IPS DF 19.7 (cell line): Measurements from ENCODE around the gene ZNF860.

Source experiments
- DNase-seq: peaks from one replicate; pipeline ENCODE4 v3.0.0-alpha.2; 2013; ENCODE audit warnings: low read depth, low spot score

The ZNF860 gene

DNA sequence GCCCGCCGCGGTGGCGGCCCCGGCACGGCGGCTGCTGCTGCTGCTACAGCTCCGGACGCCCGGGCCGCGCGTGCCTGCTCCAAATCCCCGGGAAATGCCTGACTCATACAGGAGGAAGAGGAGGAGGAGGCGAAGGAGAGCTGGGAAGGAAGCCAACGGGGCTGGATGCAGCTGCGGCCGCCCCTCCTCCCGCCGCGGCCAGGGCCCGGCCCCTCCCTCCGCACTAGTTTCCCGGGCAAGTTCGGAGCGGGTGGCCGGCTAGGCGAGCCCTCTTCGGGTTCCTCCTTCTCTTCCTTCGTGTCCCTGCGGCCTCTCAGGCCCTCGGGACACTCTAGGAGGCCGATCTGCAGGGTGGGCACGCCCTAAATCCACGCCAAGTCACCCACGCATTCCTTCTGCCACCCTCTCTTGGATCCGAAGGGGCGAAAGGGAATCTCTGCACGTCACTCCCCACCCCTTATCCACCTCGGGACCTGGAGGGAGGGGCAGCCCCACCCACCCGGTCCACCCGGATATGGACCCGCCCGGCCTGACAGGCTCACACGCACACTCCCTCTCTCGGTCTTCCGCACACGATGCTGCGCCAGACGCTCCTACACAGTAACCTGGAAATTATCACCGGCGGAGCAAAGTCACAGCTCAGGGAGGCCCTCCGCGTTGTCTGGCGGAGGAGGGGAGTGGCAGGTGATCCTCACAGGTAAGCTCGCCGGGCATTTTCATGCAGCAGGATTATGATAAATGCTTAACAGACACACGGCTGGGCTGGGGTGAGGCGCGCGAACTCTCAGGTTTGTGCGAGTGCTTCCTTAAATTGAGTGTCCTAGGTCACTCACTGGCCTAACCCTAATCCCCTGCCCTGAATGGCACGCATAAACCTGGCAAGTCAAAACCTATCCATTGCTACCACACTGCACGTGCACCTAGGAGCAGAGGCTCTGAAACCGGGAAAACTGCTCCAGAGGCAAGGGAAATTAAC is at the start of gene ZNF860, which contains the start of gene OSBPL10:
ZNF860 (plus strand) TSS at position 545 of the 976 bp plus-strand sequence. CDS start 7,330 bp downstream, outside the sequence.
OSBPL10 (minus strand) TSS at position 57 of the 976 bp plus-strand sequence. CDS start 83 bp downstream, outside the sequence.
- DNase-seq = no peak

DNA sequence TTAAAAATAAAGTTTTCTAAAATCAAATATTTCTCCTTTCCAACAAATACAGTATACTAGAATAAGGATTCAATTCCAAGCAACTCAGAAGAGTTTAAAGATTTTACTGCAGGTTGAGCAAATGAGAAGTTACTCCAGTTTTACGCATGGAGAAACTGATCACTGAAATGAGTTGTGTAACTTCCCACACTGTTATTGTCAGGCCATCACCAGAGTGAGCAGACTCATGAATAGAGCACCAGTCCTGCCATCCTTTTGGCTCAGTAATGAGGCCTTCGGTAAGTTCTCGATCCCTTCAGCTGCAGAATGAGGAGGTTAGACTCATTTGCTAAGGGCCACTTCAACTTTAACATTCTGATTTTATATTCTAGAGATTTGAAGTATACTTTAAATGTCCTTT is 48.6 kb upstream of the ZNF860 start:
- DNase-seq = no peak

DNA sequence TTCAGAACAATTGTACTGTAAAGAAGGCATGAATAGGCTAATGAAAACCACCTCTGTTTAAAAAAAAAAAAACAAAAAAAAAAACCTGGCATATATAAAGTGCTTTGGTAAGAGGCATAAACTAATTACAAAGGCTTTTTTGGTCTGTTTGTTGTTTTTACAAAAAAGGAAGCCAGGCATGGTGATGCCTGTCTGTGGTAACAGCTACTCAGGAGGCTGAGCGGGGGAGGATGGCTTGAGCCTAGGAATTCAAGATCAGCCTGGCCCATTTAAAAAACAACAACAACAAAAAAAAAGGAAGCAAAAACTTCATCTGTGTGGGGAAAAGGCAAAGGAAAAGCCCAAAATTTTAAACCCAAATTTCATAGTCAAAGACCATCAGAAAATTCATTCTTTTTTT is 47.5 kb upstream of the ZNF860 start:
- DNase-seq = no peak

DNA sequence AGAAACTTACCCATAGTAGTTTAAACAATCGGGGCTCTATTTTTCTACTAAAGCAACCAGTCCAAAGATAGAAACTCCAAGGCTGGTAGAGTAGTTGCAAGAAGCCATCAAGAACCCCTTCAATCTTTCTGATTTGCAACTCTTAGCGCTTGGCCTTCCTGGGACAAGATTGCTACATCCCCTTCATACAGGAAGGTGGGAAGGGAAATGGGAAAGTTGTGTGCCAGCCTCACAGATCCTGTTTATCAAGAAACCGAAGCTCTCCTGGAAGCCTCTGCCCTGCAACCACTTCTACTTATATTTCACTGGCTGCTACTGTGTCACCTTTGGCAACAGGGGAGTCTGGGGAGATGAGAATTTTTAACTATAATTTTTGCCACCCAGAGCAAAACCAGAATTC is 46.7 kb upstream of the ZNF860 start:
- DNase-seq = no peak

DNA sequence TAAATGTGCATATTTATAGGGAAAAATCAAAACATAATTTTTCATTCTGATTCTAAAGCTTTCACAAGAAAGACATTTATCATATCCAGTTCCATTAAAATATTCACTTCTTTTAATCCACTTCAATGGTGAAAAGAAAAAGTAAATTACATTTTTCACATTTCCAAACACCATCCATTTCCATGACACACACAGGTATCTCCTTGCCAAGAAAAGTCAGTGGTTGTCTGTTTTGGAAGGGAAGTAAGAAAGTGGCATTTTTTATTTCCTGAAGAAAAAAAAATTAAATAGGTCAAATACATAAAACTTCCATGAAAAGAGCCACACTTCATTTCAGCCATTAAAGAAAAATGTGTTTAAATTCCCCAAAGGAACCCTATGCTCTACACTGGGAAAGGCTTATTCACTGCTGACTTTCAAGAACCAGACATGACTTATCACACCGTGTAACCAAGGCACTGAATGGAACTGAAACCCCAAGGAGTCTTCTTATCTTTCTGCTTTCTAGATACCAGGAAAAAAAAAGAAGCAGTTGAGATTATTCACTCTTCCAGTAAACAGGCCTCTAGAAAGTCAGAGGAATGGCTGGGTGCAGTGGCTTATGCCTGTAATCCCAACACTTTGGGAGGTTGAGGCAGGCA is 45.0 kb upstream of the ZNF860 start:
- no peak for DNase-seq

DNA sequence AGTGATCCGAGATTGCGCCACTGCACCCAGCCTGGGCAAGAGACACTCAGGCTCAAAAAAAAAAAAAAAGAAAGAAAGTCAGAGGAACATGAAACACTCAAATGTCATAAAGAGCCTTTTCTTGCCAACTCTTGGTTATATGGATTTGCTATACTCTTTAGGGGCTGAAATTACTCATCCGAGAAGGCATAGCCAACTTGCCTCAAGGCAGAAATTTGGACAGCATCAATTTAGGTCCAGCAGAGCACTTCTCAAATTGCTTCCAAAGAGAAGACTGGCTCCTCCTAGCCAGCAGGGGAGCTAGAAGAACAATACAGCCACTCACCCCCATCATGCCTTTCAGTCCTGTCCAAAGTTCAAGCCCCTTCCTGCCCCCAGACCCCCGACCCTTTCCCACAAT is 44.3 kb upstream of the ZNF860 start:
- DNase-seq = no peak

DNA sequence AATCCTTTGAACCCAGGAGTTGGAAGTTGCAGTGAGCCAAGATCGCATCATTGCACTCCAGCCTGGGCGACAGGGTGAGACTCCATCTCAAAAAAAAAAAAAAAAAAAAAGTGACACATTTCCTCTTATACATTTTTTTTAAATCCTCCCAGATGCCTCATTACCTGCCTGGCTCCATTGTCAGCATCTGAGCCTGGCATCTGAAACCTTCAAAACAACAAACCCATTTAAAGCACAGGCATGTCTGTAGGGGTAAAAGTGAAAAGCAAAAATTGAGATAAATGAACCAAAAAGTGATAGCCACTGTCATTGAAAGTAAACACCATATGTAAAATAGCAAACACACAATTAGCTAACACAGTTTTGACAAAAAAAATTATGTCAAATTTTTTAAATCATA is 39.1 kb upstream of the ZNF860 start:
- no peak for DNase-seq

DNA sequence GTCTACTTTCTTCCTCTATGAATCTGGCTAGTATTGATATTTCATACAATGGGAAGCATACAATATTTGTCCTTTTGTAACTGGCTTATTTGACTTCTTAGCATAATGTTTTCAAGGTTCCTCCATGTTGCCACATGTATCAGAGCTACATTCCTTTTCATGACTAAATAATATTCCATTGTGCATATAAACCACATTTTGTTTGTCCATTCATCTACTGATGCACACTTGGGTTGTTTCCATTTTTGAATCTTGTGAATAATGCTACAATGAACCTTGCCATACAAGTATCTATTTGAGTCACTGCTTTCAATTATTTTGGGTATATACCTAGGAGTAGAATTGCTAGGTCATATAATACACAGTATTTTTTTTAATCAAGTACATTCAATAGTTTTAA is 38.5 kb upstream of the ZNF860 start:
- no peak for DNase-seq

DNA sequence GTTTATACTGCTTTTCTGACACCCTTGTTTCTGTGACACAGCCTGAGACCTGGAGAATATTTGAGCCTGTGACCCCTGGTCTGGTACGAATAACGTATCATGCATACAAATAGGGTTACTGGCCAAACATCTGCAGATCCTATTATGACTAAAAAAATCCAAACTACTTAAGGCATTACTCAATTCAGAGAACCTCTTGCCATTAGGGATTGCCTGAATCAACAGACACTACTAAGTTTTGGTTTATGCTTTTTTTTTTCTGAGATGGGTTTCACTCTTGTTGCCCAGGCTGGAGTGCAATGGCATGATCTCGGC is 35.9 kb upstream of the ZNF860 start:
- DNase-seq = no peak

DNA sequence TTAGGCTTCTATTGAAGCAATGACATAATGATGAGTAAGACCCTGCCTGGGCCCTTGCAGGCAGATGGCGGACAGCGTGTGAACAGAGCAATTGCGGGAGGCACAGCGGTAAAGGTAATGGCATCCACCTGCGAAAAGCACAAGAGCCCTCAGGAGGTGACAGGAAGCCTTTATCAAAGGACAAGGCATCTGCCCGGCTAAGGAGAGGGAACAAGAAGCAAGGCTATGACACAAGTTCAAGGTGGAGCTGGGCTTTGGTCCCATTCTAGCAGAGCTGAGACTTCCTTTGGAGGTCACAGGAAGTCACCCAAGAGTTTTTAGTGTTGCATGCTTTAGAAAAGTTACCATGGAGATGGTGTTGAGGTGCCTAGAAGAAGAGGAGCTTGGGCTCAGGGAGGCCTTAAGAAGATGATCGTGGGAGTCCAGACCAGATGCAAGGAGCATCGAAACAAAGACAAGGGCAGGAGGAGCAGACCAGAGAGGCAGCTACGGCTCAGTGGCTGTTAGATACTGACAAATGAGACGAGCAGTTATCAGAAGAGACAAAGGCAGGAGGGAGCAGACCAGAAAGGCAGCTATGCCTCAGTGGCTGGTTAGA is 35.0 kb upstream of the ZNF860 start:
- no peak for DNase-seq

DNA sequence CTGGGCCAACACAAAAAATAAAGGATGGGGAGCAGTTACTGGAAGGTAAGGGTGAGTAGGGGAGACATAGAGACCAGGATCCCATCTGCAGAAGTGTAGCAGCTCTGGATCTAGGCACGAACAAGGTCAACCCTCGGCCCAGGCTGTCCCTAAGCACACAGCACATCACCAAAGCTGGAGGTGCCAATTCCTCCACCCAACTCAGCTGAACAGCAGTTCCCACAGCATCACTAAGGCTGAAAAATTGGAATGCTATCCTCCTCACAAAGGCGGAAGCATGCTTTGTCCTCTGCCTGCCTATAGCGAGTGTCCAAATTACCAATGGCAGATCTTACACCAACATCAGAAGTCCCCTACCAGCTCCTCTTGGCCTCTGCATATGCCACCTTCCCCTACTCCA is 34.4 kb upstream of the ZNF860 start:
- DNase-seq = no peak

DNA sequence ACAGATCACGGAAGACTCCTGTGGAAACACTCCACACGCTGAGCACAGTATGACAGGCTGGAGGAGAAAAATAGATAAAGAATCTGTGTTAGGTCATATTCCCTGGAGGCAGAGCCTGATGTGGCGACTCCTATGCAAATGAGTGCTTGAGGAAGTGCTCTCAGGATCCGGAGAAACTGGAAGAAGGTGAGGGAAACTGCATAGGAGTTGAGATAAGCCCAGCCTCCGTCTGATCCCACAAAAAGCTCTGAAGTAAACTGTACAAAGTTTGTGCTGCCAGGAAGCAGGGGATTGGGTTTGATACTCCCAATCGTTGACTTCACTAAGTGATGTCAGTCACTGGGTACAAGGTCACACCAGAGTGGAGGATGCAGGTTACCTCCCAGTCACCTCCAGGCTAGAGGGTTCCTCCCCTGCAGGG is 33.9 kb upstream of the ZNF860 start:
- DNase-seq = no peak

DNA sequence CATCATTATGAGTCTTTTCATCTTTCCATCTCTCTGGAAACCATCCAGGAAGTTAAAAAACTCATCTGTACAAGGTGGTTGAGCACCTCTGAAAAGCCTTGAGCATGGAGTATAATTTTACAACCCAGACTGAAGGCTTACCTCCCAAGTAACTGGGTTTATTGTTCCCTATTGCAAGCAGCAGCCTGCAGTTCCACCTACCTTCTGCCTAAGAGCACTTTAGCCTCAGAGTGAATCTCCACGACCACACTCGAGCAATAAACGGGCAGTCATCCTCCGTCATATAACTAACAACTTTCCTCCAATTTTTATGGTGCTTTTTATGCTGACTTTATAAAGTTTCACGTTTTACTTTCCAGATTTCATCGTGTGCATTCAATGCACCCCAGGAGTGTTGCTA is 33.3 kb upstream of the ZNF860 start:
- DNase-seq = no peak

DNA sequence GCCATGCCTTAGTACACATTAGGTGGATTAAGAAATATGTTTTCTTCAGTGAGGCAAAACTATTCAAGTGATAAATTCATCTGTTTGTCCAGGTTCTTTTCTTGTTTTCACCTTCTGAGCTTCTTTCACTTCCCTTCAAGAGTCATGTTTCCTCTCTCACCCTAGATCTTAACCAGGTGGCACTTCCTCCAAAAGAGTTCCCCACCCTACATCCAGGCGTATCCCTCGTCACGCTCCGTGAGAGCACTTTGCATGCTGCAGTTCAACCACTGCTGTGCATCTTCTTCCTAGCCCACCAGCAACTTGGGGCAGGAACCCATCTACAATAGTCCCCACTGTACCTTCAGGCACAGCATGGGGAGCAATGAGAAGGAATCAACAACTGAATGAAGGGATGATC is 29.3 kb upstream of the ZNF860 start:
- no peak for DNase-seq

DNA sequence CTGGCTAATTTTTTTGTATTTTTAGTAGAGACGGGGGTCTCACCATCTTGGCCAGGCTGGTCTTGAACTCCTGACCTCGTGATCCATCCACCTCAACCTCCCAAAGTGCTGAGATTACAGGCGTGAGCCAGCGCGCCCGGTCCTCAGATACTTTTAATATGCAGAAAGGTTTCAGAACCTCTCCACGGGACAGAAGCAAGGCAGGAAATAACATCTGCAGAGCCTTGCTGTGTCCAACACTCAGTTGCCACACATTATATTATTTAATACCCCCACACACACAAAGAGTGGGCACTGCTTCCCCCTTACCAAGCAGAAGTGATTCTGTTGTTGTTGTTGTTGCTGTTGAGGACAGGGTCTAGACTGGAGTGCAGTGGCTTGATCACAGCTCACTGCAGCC is 28.5 kb upstream of the ZNF860 start:
- DNase-seq = no peak

DNA sequence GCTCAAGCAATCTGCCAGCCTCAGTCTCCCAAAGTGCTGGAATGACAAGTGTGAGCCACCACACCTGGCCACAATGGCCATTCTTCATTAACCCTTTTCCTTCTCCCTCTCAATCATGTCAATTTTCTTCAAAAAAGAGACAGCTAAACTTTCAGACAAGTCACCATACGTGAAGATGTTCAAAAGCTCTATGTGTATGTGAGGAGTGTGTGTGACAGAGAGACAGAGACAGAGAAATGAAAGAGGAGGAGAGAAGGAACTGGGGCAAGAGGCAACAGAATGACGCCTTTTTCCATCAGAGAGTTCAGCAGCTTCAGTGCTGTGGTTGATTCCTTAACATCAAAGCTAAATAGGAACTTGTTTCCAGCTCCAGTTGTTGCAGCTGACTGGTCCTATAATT is 27.9 kb upstream of the ZNF860 start:
- no peak for DNase-seq

DNA sequence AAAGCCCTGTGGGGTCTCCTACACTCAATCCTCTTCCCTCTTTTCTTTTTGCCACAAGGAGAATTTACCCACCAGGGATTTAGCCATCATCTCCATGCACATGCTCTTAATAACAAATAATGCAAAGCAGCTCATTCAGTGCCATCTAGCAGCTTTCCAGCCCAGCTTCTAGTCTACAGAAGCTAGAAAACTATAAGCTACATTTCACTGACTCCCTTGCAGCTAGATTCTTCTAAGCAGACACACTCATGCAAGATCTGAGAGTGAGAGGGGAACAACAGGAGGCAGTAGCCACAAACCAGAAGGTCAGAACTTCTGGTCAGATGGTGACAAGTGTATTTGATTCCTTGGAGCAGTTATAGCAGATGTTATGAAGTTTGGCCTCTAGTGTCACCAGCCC is 26.0 kb upstream of the ZNF860 start:
- no peak for DNase-seq

DNA sequence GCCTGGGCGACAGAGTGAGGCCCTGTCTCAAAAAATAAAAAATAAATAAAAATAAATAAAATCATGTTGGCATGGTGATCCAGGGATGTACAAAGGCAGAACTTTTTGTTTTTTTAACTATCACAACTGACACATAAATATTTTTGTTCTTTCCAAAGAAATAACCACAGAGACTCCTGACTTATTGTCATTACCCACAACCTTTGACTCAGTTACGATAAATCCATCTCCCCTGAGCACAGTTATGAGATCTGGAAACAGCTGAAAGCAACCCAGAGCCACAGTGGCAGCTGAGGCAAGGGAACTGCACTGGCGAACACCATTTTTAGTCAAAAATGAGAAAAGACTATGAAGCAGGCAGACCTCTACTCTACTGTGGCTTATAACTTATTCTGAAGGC is 24.4 kb upstream of the ZNF860 start:
- no peak for DNase-seq

DNA sequence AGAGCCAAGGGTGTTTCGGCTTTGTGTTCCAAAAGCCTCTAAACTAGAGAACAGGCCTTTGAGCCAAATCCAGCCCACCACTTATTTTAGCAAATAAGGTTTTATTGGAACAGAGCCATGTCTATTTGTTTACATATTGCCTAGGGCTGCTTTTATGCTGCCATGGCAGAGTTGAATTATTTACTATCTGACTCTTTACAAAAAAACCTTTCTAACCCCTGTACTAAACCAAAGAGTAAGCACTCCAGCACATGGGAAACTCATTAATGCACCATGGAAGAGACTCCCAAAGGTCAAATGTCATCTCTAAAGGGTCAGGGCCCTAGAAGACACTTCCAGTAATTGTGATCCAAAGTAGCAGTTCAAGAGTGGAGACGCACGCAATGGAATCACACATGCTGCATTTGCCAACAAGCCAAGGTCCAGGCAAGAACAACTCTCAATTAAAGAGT is 22.8 kb upstream of the ZNF860 start:
- DNase-seq = no peak

DNA sequence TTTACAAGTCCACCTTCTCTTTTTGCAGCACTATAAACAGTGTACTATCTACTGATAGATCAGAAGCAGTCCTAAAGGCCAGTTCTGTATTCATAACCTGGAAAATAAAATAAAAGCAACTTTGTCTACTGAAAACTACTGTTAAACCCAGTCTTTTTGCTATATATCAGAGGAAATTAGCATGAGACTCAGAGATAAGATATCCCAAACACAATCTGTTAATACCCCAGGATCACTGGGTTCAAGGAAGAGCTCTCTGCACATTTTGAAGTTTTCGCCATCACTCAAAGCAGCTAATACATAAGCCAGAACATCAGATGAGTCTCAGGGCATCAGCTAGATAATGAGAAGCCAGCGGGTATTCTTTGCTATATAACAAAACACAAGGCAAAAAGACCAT is 22.3 kb upstream of the ZNF860 start:
- no peak for DNase-seq

DNA sequence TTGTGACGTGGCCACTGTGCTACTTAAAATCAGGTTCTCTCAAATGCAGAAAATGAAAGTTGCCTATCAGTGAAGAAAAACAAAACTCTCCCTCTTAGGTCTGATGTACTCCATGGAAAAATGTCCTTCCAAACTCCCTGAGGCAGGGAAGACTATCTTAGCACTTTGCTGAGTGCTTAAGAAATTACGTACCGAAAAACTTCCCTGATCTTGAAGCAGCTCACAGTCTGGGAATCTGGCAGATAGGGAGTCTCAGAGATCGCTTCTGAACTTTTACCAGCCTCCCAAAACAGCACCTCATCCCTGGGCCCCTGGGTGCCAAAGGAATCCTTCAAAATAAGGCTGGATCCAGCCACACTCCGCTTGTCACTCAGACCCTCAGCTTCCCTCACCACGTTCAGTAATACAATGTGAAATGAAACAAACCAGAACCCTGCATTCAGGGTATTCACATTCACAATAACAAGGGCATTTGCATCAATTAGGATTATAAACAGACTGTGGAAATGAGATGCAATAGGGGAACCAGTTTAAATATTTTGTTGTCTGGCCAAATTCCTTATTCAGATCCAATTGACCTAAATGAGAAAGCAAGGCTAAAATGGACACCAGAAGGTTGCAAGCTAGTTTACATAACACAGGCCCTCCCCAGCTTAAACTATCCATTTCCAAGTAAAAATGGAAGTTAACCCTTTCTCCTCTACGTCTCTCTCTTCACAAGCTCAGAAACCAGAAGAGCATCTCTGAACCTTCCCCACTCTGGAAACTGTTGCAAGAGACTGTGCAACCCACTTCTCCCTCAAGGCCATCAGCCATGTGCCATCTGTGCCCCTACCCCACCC is 21.4 kb upstream of the ZNF860 start:
- DNase-seq = no peak
